ENCODE data around the gene TKFC.

DNA sequence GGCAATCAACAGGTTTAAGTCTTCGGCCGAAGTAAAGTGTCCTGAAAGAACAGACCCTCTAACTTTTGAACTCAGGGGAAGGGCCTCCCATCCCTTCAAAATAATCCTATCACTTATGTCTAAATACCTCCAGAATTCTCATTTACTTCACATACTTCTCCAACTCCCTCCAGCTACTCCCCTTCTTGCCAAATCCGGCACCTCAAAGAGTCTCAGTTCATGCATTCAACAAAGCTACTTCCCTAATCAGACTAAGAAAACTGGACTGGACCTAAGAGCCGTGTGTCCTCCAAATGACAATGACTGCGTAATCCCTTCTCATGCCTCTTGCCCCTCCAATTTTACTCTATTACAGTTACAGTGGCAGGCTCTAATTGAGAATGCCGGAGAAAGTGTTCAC, 1.4 kb upstream of the TKFC start:
- TF ChIP-seq POLR2A (IDR thresholded peaks at IDR 0.05; ENCODE audit: low read depth, low read length) (no peak), TAF1 (IDR thresholded peaks at IDR 0.05; ENCODE audit: low read depth, low read length) (no peak), POLR2AphosphoS5 (IDR thresholded peaks at IDR 0.05; ENCODE audit: low read depth, low read length) (no peak), POU2F2 (IDR thresholded peaks at IDR 0.05; ENCODE audit: low read depth, low read length) (no peak), SPI1 (IDR thresholded peaks at IDR 0.05; ENCODE audit: low read depth, low read length) (no peak), PAX5 (IDR thresholded peaks at IDR 0.05; ENCODE audit: insufficient read depth, low read length, severe bottlenecking) (no peak)
